ENCODE data around the gene EXT2. TPM values are rescaled to one million over a fixed set of nuclear protein-coding genes. Genes with fewer than 3 reads are reported as not detected.

The EXT2 gene
- total RNA-seq, 1 donor from 2014 or later, result 95.6 TPM

- no peak overlapping the region for H3K4me3 ChIP-seq (ENCODE audit: low read depth, low read length)
- DNase-seq (ENCODE audit: low read depth) (no peak), FAIRE-seq (no peak)
- H3K27me3 ChIP-seq (ENCODE audit: control insufficient read depth, insufficient read depth, low read length), result peaks cover 1% of the 10 kb centered on the region
- TF ChIP-seq CTCF (IDR thresholded peaks at IDR 0.05; ENCODE audit: insufficient read depth, low read length, severe bottlenecking), result no peak
- H3K36me3 ChIP-seq (ENCODE audit: control insufficient read depth, insufficient read depth, low read length), result no peaks in the 10 kb centered on the region
These were observed 180.6 kb downstream of the EXT2 start for GRCh38 chr11:44275961-44276550.

- H3K27me3 ChIP-seq (ENCODE audit: control insufficient read depth, insufficient read depth, low read length), result peaks cover 1% of the 10 kb centered on the region
- DNase-seq (ENCODE audit: low read depth) (no peak), FAIRE-seq (no peak)
- TF ChIP-seq CTCF (IDR thresholded peaks at IDR 0.05; ENCODE audit: insufficient read depth, low read length, severe bottlenecking), result no peak
- no peak overlapping the region for H3K4me3 ChIP-seq (ENCODE audit: low read depth, low read length)
- H3K36me3 ChIP-seq (ENCODE audit: control insufficient read depth, insufficient read depth, low read length), result no peaks in the 10 kb centered on the region
These were observed 182.0 kb downstream of the EXT2 start for GRCh38 chr11:44277196-44278090.

DNA sequence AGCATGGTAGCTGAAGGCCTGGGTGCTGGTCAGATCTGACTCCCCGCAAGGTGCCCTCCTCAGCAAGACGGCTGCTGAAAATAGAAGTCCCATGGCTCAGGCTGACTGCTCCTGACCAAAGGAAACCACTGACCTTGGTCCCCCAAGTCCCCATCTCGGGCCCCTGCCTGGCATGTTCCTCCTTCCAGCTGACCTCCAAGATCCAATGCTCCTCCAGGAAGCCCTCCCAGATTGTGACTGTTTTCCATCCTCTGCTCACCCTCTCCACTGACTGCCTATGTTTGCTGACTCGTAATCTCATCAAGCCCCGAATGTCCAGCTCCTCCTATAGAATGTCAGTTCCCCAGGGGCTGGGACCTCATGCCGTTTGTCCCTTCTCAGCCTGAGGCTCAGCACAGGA, 184.0 kb downstream of the EXT2 start:
- Histone ChIP-seq H3K27me3 (ENCODE audit: control insufficient read depth, insufficient read depth, low read length) (peaks cover 1% of the 10 kb centered on the region), H3K36me3 (ENCODE audit: control insufficient read depth, insufficient read depth, low read length) (no peaks in the 10 kb centered on the region), H3K4me3 (ENCODE audit: low read depth, low read length) (no peak overlapping the region)
- TF ChIP-seq CTCF (IDR thresholded peaks at IDR 0.05; ENCODE audit: insufficient read depth, low read length, severe bottlenecking), result no peak
- DNase-seq (ENCODE audit: low read depth) (no peak), FAIRE-seq (no peak)

DNA sequence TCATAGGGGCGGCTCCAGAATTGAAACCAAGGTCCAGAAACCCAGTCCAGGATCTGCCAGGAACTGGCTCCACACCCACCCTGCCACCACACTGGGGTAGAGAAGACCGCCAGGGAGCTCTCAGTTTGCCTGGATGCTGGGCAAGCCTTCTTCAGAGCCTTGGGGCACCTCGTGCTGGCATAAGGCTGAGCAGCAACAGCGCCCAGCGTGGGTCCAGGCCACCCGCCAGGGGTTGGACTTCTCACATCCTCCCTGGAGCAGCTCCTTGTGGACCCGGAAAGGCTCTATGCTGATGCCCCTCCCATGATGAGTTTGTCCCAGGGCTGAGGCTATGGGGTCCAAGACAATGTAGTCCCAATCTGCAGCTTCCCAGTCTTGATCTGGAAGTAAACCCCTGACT, 184.8 kb downstream of the EXT2 start:
- Histone ChIP-seq H3K27me3 (ENCODE audit: control insufficient read depth, insufficient read depth, low read length) (peaks cover 1% of the 10 kb centered on the region), H3K36me3 (ENCODE audit: control insufficient read depth, insufficient read depth, low read length) (no peaks in the 10 kb centered on the region), H3K4me3 (ENCODE audit: low read depth, low read length) (no peak overlapping the region)
- FAIRE-seq (no peak), DNase-seq (ENCODE audit: low read depth) (no peak)
- TF ChIP-seq CTCF (IDR thresholded peaks at IDR 0.05; ENCODE audit: insufficient read depth, low read length, severe bottlenecking), result no peak

- Histone ChIP-seq H3K27me3 (ENCODE audit: control insufficient read depth, insufficient read depth, low read length) (peaks cover 1% of the 10 kb centered on the region), H3K36me3 (ENCODE audit: control insufficient read depth, insufficient read depth, low read length) (no peaks in the 10 kb centered on the region), H3K4me3 (ENCODE audit: low read depth, low read length) (no peak overlapping the region)
- DNase-seq (ENCODE audit: low read depth) (no peak), FAIRE-seq (no peak)
- no peak for TF ChIP-seq CTCF (IDR thresholded peaks at IDR 0.05; ENCODE audit: insufficient read depth, low read length, severe bottlenecking)
These were observed 185.7 kb downstream of the EXT2 start for GRCh38 chr11:44281151-44281550.
